Placental pericyte (primary cell): ENCODE measurements around the gene SUPT3H. TPM values are rescaled to one million over a fixed set of nuclear protein-coding genes. Genes with fewer than 3 reads are reported as not detected.

Source experiments
- small RNA-seq: library from RNA; depleted of rRNA; stranded (forward); fragments of <200 nt; gene quantifications from one replicate; pipeline ENCODE3, GENCODE V24; 2012; ENCODE audit warnings: low replicate concordance
- total RNA-seq: library from RNA; depleted of rRNA; stranded (reverse); fragments of >200 nt; gene quantifications from 2 replicates; pipeline ENCODE4 v1.2.3, GENCODE V29; 2012

SUPT3H gene
- total RNA-seq = 8.4 and 12.5 TPM in 2 replicates

GRCh38 chr6:45377554-45378333, at the start of gene SUPT3H:
Gene SUPT3H (minus strand): TSS chr6:45377934.

GRCh38 chr6:45327956-45328522, 49.7 kb downstream of the SUPT3H start, which contains the start of gene RUNX2:
Gene RUNX2 (plus strand): TSS chr6:45328330. CDS start chr6:45328727, 397 bp downstream.

Small RNAs within 50 kb of the gene (small RNA-seq; reads per million reads assigned to genes)
- gene MIR586 = not detected

Other genes with a start within 250 kb of the SUPT3H start
- 9.0 and 18.3 TPM in 2 replicates for gene RUNX2, start 49.6 kb downstream of the SUPT3H start, total RNA-seq